ENCODE measurements around the gene DAGLA.

DAGLA gene

DNA sequence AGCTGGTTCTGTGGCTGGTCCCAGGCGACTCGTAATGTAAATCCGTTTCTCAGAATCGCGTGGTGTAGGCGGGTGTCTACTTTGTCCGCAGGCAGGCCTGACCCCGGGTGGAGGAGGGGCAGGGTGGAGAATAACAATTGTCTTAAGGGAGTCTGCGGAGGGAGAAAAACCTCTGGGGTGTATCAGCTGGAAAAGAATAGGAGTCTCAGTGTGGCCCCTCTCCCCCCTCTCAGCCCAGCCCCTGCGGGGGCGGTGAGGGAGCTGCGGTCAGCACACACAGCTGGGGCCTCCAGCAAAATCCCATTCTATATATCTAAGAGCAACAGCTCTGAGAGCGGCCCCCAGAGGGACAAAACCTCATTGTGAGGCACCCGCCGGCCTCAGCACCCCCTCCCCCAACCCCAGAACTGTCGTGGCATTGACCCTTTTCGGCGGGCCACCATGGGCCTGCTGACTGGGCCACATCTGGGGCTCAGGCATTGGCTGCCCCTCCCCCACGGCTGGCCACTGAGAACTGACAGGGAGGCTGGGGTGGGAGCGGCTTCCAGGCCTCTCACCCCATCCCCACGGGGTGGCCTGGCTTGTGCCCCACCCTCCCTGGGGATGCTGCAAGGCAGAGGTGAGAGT is 69.5 kb downstream of the DAGLA start:
- no peak for DNase-seq

GRCh38 chr11:61750631-61751273 is 70.6 kb downstream of the DAGLA start:
- no peak for DNase-seq

DNA sequence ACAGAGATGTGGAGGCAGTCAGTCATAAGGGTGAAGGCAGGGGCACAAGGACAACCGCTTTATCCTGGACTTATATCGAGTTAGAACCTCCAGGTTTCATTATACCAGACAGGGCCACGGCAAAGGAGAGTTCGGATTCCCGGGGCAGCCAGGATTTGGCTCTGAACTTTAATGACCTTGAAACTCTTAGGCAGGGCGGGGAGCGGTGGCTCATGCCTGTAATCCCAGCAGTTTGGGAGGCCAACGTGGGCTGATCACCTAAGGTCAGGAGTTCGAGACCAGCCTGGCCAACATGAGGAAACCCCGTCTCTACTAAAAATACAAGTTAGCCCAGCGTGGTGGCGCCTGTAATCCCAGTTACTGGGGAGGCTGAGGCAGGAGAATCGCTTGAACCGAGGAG is 71.2 kb downstream of the DAGLA start:
- no peak for DNase-seq

DNA sequence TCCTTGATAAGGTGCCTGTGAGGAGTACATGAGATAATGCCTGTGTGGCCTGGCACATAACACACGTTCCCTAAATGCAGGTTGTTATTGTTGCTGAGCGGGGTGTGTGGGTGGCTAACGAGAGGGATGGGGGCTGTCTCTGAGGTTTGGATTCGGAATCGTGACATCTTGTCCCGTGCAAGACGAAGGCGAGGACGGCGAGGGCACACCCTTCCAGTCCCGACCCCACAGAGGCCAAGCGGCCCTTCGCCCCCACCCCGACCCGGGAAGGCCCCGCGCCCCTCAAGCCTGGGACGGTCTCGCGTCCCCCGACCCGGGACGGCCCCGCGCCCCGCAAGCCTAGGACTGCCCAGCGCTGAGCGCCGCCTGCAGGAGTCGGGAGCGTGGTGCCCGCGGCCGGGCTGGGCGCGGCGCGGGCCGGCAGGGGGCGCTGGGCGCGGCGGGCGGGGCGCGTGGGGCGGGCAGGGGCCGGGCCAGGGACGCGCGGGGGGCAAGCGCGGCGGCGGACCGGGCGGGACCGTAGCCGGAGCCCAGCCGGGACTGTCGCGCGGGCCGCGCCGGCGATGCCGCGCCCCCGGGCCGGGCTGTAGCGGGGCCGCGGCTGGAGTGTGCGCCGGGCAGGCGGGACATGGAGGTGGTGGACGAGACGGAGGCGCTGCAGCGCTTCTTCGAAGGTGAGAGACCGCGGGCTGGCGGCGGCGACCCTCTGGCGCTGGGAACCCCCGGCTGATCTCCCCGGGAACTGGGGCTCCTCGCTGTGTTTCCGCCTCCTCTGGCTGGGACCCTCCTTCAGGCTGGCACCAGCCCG is 72.1 kb downstream of the DAGLA start, which contains the start of gene MYRF:
TSS of gene MYRF (plus strand) at position 520 of the 808 bp plus-strand sequence. CDS start at position 629, 109 bp downstream.
- DNase-seq = no peak

- DNase-seq = no peak
Measured at GRCh38 chr11:61752925-61753521, 72.8 kb downstream of the DAGLA start.

DNA sequence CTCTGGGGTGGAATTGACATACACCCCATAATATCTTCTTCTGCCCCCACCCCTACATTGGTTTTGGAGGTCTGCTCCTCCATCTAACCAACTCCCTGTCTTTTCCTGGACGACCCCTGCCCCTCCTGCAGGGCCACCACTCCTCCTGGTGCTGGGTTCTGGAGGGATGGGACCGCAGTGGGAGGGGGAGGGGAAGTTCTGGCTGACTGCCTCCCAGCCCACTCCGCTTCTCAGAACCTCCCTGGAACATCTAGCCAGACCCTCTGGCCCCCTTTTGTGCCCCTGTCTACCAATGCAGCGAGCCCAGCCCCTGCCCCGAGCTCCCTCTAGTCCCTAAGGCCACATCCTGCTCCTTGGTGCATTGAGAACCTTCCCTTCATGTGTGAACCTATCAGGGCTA is 73.5 kb downstream of the DAGLA start:
- no peak for DNase-seq

DNA sequence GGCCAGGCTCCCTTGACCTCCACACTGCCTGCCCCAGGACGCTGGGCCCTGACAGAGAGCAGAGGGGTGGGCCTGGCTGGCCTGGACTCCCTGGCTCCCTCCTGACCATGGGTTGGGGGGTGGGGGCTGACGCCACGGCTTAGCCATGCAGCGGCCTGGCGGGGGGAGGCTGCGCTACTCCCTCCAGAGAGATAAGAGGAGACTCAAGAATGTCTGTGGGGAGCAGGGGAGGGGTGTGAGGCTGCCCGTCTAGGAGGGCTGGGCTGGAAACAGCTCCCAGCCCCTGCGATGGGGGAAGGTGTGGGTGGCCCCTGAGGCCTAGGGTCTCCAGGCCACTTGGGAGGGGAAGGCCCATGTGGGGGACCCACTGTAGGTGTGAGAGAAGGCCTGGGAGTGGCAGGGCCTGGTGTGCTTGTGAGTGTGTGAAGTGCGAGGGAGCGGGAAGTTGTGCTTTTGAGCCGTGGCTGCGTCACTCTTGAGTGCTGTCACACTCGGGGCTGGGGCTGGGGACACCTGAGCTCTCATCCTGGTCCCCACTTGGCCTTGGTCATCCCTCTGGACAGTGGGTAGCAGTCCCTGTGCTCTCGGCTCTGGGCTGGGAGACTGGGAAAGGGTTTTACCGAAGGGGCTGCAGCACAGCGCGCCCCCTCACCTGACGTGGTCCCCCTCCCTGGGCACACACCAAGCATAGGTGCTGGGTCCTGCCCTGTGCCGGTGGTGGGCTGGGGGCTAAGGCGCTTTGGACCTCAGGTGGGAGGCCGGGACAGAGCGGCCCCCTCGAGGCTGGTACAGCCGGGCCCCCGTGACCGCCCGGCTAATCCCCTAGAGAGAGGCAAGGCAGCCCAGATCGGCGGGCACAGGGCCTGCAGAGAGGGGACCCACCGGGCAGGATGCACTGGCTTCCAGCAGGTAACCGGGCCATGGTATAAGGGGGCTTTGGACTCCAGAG is 74.6 kb downstream of the DAGLA start:
- no peak for DNase-seq

DNA sequence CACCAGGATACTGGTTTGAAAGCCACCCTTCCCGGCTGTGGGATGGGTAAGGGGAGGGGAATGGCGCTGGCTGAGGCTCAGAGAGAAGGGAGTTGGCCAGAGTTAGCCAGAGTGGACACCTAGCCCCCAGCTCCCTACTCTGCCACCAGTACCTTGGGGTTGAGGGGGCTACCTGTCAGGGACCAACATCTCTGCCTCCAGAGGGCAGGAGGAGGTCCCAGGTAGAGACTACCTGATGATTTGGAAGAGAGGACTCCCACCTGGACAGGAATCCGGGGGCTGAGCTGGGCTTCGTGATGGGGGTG is 75.9 kb downstream of the DAGLA start:
- DNase-seq = no peak

DNA sequence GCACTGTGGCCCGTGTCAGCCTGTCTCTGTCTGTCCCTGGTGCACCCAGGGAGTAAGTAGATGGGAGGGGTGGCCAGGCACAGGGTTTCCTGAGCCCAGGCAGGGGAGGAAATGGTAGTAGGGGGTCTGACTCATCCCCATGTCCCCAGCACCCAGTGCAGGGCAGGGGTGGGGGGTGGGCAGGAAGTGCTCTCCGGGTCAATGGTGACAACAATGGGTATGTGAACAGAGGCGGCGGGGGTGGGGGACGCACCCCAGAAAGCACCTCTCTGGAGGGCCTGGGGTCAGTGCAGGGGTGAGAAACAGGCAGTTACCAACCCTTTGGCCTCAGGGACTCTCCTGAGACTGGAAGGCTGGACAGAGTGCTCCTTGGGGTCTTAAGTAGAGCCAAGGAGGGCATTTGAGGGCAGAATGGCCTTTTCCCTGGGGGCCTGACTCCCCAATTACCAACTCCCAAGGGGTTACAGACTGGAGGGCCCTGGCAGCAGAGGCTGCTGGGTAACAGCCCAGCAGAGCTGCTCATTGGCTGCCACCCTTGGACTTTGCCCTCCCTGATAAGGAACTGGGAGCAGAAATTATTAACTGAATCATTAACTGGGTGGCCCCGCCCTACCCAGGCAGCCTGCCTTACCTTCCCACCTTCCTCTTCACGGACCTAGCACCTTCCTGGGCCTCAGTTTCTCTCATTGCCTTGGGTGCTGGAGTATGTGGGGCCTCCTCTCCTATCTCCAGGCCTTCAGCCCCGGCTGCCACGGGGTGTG is 76.4 kb downstream of the DAGLA start:
- no peak for DNase-seq

DNA sequence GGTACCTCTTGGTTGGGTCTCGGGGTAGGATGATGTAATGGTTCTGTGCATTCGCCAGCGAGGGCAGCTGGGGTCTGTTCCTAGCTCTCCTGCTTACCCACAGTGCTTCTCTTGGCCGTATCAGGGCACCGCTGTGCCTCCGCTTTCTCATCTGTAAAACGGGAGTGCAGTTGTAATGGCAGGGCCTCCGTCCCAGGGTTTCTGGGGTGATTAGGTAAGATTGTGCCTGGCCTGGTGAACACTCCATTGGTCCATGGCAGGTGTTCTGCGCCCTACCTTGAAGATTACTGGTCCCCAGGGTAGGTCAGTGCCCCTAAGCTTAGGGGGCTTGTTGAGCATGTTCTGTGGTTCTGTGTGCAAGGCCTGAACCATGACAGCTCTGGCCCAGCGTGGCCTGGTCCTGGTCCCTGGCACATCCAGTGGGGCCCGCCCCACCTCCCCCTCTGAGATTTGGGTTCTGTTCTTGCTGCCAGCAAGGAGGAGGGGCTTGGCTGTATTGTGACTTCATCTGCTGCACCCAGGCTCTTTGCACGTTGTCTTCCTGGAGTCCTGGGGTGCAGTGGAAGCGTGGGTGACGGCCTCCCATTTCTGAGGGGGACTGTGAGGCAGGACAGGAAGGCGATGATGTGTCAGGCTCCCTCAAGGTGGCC is 77.1 kb downstream of the DAGLA start:
- DNase-seq = no peak

- no peak for DNase-seq
Measured at GRCh38 chr11:61760946-61761345, 80.8 kb downstream of the DAGLA start.

DNA sequence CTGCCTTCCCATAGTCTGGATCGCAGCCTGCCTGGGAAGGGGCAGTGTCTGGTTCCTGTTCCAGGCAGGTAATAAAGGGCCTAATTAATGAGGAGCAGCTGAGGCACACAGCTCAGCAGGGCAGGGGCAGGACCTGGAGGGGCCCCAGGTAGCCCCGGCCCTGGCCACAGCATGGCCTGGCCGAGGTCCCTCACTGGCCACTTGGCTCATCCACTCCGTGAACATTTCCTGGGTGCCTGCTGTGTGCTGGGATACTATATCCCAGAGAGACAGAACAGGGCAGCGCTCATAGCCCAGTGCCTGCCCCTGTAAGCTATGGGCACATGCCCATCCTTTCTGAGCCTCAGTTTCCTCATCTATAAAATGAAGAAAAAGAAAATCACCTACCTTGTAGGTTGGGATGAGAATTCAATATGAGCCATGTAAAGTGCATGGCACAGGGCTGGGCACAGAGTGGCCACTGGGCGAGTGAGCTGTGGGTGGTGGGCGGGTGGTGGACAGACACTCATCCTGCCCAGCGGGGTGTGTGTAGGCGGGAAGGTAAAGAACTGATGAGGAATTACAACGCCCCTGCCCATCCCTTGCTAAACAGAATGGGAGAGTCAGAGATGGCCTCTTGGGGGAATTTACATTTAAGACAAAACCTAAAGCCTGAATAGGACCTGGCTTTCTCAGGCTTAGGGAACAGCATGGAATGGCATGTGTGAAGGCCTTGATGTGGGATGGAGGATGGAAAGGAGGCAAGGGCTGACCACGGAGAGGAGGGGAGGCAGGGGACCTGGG is 81.4 kb downstream of the DAGLA start:
- no peak for DNase-seq

- no peak for DNase-seq
Measured at GRCh38 chr11:61762223-61762615, 82.0 kb downstream of the DAGLA start.

- no peak for DNase-seq
Measured at GRCh38 chr11:61762798-61763197, 82.6 kb downstream of the DAGLA start.

- DNase-seq = no peak
Measured at GRCh38 chr11:61763930-61764605, 83.9 kb downstream of the DAGLA start.

GRCh38 chr11:61764606-61765260 is 84.5 kb downstream of the DAGLA start:
- DNase-seq = no peak

- no peak for DNase-seq
Measured at GRCh38 chr11:61765550-61766253, 85.5 kb downstream of the DAGLA start.

DNA sequence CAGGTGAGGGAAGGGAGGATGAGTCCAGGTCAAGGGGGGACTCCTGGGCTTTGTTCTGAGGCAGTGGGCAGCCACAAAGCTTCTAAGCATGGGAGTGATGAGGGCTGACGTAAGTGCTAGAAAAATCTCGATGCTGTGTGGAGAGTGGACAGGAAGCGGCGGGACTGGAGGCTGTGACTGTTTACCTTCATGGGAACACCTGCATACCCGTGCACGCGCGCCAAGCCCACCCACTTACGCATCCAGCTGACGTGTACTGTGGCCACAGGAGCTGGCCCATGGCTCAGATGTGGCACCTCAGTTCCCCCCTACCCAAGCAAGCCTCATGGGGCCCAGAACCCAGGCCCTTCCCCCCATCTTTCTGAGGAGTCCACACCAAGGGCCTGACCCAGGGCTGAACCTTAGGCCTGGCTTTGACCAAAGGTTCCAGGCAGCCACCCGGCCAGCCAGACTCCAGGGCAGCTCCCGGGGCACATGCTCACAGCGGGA is 86.2 kb downstream of the DAGLA start:
- no peak for DNase-seq

Measured in T1000 (cell line).